Gastroesophageal sphincter (tissue), 4 donors: Measurements from ENCODE around the gene CLSTN2. TPM values are rescaled to one million over a fixed set of nuclear protein-coding genes. Genes with fewer than 3 reads are reported as not detected.

Source experiments
- ATAC-seq: fragments of 150-250 bp; one replicate; pipeline ENCODE4 v1.9.1; 2016; ENCODE audit warnings: mild to moderate bottlenecking, moderate library complexity
- H3K27ac ChIP-seq, 4 donors: fragments of 200-600 bp; sonication (generic) in 3 of 4; 1 replicate in 3 of 4; 2 replicates in 1 of 4; pipeline ENCODE4 v1.5.1; 2016 to 2019
- H3K27me3 ChIP-seq: fragments of 200-600 bp; sonication (generic); one replicate; pipeline ENCODE4 v1.5.1; 2019
- H3K36me3 ChIP-seq, 2 donors: fragments of 200-600 bp; sonication (generic); one replicate each; pipeline ENCODE4 v1.5.1; 2019; ENCODE audit warnings: control low read depth in 1 of 2
- H3K4me1 ChIP-seq, 3 donors: fragments of 200-600 bp; sonication (generic); 1 replicate in 2 of 3; 2 replicates in 1 of 3; pipeline ENCODE4 v1.5.1; 2016 to 2019; ENCODE audit warnings: control low read depth in 2 of 3
- H3K4me3 ChIP-seq, 2 donors: fragments of 200-600 bp; sonication (generic); one replicate each; pipeline ENCODE4 v1.5.1; 2019; ENCODE audit warnings: mild to moderate bottlenecking in 1 of 2, moderate library complexity in 1 of 2
- H3K9me3 ChIP-seq, 3 donors: fragments of 200-600 bp; sonication (generic); one replicate each; pipeline ENCODE4 v1.5.1; 2017 to 2019; ENCODE audit warnings: control low read depth in 2 of 3
- CTCF ChIP-seq, 4 experiments: fragments of 200-600 bp in 2 of 4; fragments of 450-650 bp in 2 of 4; sonication (generic) in 1 of 4; IDR thresholded peaks; one replicate each; pipeline ENCODE4 v1.5.1; 2017 to 2019; ENCODE audit warnings: antibody characterized with exemption in 4 of 4, mild to moderate bottlenecking in 2 of 4, moderate library complexity in 2 of 4
- EP300 ChIP-seq: sonication (generic); formaldehyde crosslinking; IDR thresholded peaks from one replicate; pipeline ENCODE4 v1.6.1; 2017; ENCODE audit warnings: antibody characterized with exemption, mild to moderate bottlenecking
- POLR2A ChIP-seq, 2 donors: fragments of 450-650 bp; IDR thresholded peaks; one replicate each; pipeline ENCODE4 v1.6.1; 2017; ENCODE audit warnings: antibody characterized with exemption in 2 of 2, mild to moderate bottlenecking in 2 of 2, moderate library complexity in 1 of 2
- POLR2AphosphoS5 ChIP-seq: sonication (generic); formaldehyde crosslinking; IDR thresholded peaks from one replicate; pipeline ENCODE4 v1.6.1; 2017; ENCODE audit warnings: antibody characterized with exemption
- WGBS, 2 donors: methylation state at CpG; one replicate each; pipeline ENCODE4 v1.1.5; 2018; ENCODE audit warnings: low coverage in 1 of 2; 5-methylcytosine and 5-hydroxymethylcytosine counted together
- total RNA-seq, 4 donors: library from RNA; depleted of rRNA; stranded (reverse); fragments of >200 nt; gene quantifications; one replicate each; pipeline ENCODE4 v1.1.0, GENCODE V29; 2016

CLSTN2 gene
- total RNA-seq, 4 donors from 2014 or later, result 6.6 to 9.7 (median 7.7) TPM

- no peak for TF ChIP-seq POLR2A (IDR thresholded peaks at IDR 0.05)
- no peak for TF ChIP-seq POLR2AphosphoS5
- no peak for TF ChIP-seq EP300
- TF ChIP-seq CTCF (IDR thresholded peaks at IDR 0.05), result no peak
- H3K27me3 ChIP-seq, result no peaks in the 10 kb centered on the region
- H3K4me3 ChIP-seq, result no peak overlapping the region
- no peak overlapping the region for H3K27ac ChIP-seq
- H3K9me3 ChIP-seq, result no peaks in the 10 kb centered on the region
- WGBS, 2 donors, result 92 to 94% methylated on average over 2 of the region's 2 CpGs
- H3K4me1 ChIP-seq, result peaks cover 0 to 10% (median 0%) of the 10 kb centered on the region in 3 donors
- no peak for ATAC-seq
- H3K36me3 ChIP-seq, result no peaks in the 10 kb centered on the region
Observed at GRCh38 chr3:140387244-140387643, 452.3 kb downstream of the CLSTN2 start.

- H3K9me3 ChIP-seq, result no peaks in the 10 kb centered on the region
- H3K4me3 ChIP-seq, result no peak overlapping the region
- ATAC-seq, result no peak
Observed at GRCh38 chr3:140388202-140388922, 453.4 kb downstream of the CLSTN2 start.

GRCh38 chr3:140391061-140391460 is 456.1 kb downstream of the CLSTN2 start:
- Histone ChIP-seq H3K4me3 (no peak overlapping the region), H3K4me1 (no peaks in the 10 kb centered on the region), H3K9me3 (no peaks in the 10 kb centered on the region), H3K27ac (no peak overlapping the region), H3K27me3 (no peaks in the 10 kb centered on the region), H3K36me3 (no peaks in the 10 kb centered on the region)
- 50 to 80% methylated on average over 3 to 4 of the region's 6 CpGs for WGBS, 2 donors
- ATAC-seq, result no peak
- TF ChIP-seq POLR2A (IDR thresholded peaks at IDR 0.05) (no peak), EP300 (no peak), POLR2AphosphoS5 (no peak), CTCF (IDR thresholded peaks at IDR 0.05) (no peak)

More at GRCh38 chr3:140388202-140388922, 453.4 kb downstream of the CLSTN2 start:
- TF ChIP-seq EP300 (no peak), POLR2A (IDR thresholded peaks at IDR 0.05) (no peak), POLR2AphosphoS5 (no peak), CTCF (IDR thresholded peaks at IDR 0.05) (no peak)
- Histone ChIP-seq H3K27ac (no peak overlapping the region), H3K27me3 (no peaks in the 10 kb centered on the region), H3K36me3 (no peaks in the 10 kb centered on the region), H3K4me1 (peaks cover 0 to 10% (median 0%) of the 10 kb centered on the region in 3 donors)
- 80 to 100% methylated on average over 2 of the region's 2 CpGs for WGBS, 2 donors

DNA sequence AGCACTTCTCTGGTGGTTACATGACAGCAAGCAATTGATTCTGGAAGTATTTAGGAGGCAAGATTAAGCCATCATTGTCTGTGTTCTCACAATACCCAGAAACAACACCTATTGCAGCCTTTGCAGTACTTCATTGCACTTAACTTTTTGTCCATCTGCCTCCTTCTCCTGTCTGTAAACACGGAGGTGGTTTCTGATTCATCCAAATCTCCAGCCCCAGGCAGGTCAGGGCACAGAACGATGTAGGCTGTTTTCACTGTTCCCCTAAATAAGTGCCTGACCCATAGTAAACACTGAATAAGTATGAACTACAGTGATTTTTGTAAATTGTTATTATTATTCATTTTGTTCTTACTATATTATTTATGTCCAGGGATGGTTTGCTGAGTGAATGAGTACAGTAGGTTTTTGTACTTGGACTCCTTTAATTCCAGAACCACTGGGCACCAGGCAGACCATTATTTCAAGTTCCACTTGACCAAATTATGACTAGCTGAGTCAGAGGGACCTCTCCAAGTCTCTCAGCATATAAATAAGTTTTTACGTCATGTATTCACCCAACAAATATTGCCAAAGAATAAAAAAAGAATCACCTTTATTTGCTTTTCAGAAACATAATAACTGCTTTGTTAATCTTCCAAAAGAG is 459.6 kb downstream of the CLSTN2 start:
- Histone ChIP-seq H3K4me1 (no peaks in the 10 kb centered on the region), H3K27me3 (no peaks in the 10 kb centered on the region), H3K4me3 (no peak overlapping the region), H3K9me3 (no peaks in the 10 kb centered on the region), H3K27ac (no peak overlapping the region), H3K36me3 (no peaks in the 10 kb centered on the region)
- no peak for ATAC-seq
- TF ChIP-seq CTCF (IDR thresholded peaks at IDR 0.05), result no peak
- no peak for TF ChIP-seq POLR2A (IDR thresholded peaks at IDR 0.05)
- no peak for TF ChIP-seq EP300
- no peak for TF ChIP-seq POLR2AphosphoS5
- WGBS, 2 donors, result 69 to 84% methylated on average over 3 of the region's 3 CpGs
